Smooth muscle cell (in vitro differentiated cells): Measurements from ENCODE around the gene EIF2B5. TPM values are rescaled to one million over a fixed set of nuclear protein-coding genes. Genes with fewer than 3 reads are reported as not detected.

ENCODE experiments used
- DNase-seq: peaks from one replicate; lab custom pipeline; 2025; ENCODE audit not compliant: unreplicated experiment; lab: John Stamatoyannopoulos, UW
- H2AFZ ChIP-seq: fragments of 200-600 bp; sonication (generic); 2 replicates; pipeline ENCODE4 v1.6.0; 2016; ENCODE audit warnings: antibody characterized with exemption, low read depth, mild to moderate bottlenecking
- H3F3A ChIP-seq: fragments of 200-600 bp; sonication (generic); 2 replicates; pipeline ENCODE4 v1.6.0; 2017; ENCODE audit warnings: antibody characterized with exemption, low read depth
- H3K27ac ChIP-seq: fragments of 200-600 bp; sonication (generic); 2 replicates; pipeline ENCODE4 v1.5.1; 2016; ENCODE audit warnings: low read depth, mild to moderate bottlenecking
- H3K27me3 ChIP-seq: fragments of 200-600 bp; sonication (generic); 2 replicates; pipeline ENCODE4 v1.6.1; 2016; ENCODE audit warnings: low read depth, mild to moderate bottlenecking
- H3K36me3 ChIP-seq: fragments of 200-600 bp; sonication (generic); 2 replicates; pipeline ENCODE4 v1.5.1; 2016; ENCODE audit warnings: low read depth
- H3K4me1 ChIP-seq: fragments of 200-600 bp; sonication (generic); 2 replicates; pipeline ENCODE4 v1.5.1; 2016; ENCODE audit warnings: low read depth
- H3K4me2 ChIP-seq: fragments of 200-600 bp; sonication (generic); 2 replicates; pipeline ENCODE4 v1.6.0; 2016; ENCODE audit warnings: mild to moderate bottlenecking
- H3K4me3 ChIP-seq: fragments of 200-600 bp; sonication (generic); 2 replicates; pipeline ENCODE4 v1.5.1; 2016; ENCODE audit warnings: mild to moderate bottlenecking
- H3K79me2 ChIP-seq: fragments of 200-600 bp; sonication (generic); 2 replicates; pipeline ENCODE4 v1.6.0; 2016; ENCODE audit warnings: low read depth, mild to moderate bottlenecking
- H3K9ac ChIP-seq: fragments of 200-600 bp; sonication (generic); 2 replicates; pipeline ENCODE4 v1.6.0; 2016; ENCODE audit warnings: low read depth
- H3K9me3 ChIP-seq: fragments of 200-600 bp; sonication (generic); replicated peaks from 2 replicates; pipeline ENCODE4 v1.5.1; 2016; ENCODE audit warnings: low read depth
- H4K20me1 ChIP-seq: fragments of 200-600 bp; sonication (generic); 2 replicates; pipeline ENCODE4 v1.6.0; 2016; ENCODE audit warnings: low read depth
- WGBS: methylation state at CpG from one replicate; pipeline ENCODE4 v1.1.7; 2016; ENCODE audit warnings: low lambda C conversion rate; 5-methylcytosine and 5-hydroxymethylcytosine counted together
- polyA plus RNA-seq: library from polyadenylated mRNA; unstranded; fragments of >200 nt; fragmentation: Nextera tagmentation; extraction: Ambion mirVana; gene quantifications from 2 replicates; pipeline ENCODE4 v1.2.1, GENCODE V29; 2016
- total RNA-seq: library from RNA; depleted of rRNA; stranded (reverse); fragments of >200 nt; gene quantifications from 2 replicates; pipeline ENCODE4 v1.2.3, GENCODE V29; 2014
- TF ChIP-seq, protein P1 (sequence below): fragments of 200-600 bp; sonication (generic); IDR thresholded peaks from 2 replicates; pipeline ENCODE4 v1.5.1; 2017; ENCODE audit warnings: borderline replicate concordance, mild to moderate bottlenecking, antibody characterized with exemption; ENCODE audit not compliant: insufficient read depth, poor library complexity, severe bottlenecking

Gene EIF2B5
- total and polyA plus RNA-seq, 2 experiments from 2014 or later, result 25.3 to 32.3 TPM

GRCh38 chr3:184176377-184177330 lies 41.5 kb downstream of the EIF2B5 start:
- WGBS, result 11% methylated on average over 19 of the region's 19 CpGs
- peak overlapping the region; percentile 99 for H3K9ac ChIP-seq
- DNase-seq, result peak; percentile 72
- H3K79me2 ChIP-seq, result peaks cover 56% of the 10 kb centered on the region
- peak overlapping the region; percentile 94 for H3K27ac ChIP-seq
- TF ChIP-seq, protein P1, sequence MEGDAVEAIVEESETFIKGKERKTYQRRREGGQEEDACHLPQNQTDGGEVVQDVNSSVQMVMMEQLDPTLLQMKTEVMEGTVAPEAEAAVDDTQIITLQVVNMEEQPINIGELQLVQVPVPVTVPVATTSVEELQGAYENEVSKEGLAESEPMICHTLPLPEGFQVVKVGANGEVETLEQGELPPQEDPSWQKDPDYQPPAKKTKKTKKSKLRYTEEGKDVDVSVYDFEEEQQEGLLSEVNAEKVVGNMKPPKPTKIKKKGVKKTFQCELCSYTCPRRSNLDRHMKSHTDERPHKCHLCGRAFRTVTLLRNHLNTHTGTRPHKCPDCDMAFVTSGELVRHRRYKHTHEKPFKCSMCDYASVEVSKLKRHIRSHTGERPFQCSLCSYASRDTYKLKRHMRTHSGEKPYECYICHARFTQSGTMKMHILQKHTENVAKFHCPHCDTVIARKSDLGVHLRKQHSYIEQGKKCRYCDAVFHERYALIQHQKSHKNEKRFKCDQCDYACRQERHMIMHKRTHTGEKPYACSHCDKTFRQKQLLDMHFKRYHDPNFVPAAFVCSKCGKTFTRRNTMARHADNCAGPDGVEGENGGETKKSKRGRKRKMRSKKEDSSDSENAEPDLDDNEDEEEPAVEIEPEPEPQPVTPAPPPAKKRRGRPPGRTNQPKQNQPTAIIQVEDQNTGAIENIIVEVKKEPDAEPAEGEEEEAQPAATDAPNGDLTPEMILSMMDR, result no peak
- no peaks in the 10 kb centered on the region for H3K27me3 ChIP-seq
- H3K4me3 ChIP-seq, result peak overlapping the region; percentile 99
- H3K36me3 ChIP-seq, result peaks cover 8% of the 10 kb centered on the region
- no peak overlapping the region for H2AFZ ChIP-seq
- no peaks in the 10 kb centered on the region for H3K9me3 ChIP-seq
- H3F3A ChIP-seq, result peaks cover 67% of the 10 kb centered on the region
- H3K4me1 ChIP-seq, result peaks cover 24% of the 10 kb centered on the region
- peak overlapping the region; percentile 98 for H3K4me2 ChIP-seq
- H4K20me1 ChIP-seq, result peaks cover 51% of the 10 kb centered on the region

GRCh38 chr3:184177331-184177731 lies 42.2 kb downstream of the EIF2B5 start:
- peak overlapping the region; percentile 99 for H3K4me3 ChIP-seq
- peaks cover 66% of the 10 kb centered on the region for H3F3A ChIP-seq
- peak; percentile 34 for DNase-seq
- peaks cover 11% of the 10 kb centered on the region for H3K36me3 ChIP-seq
- 5% methylated on average over 4 of the region's 4 CpGs for WGBS
- H3K27ac ChIP-seq, result peak overlapping the region; percentile 94
- H3K4me2 ChIP-seq, result peak overlapping the region; percentile 98
- H3K79me2 ChIP-seq, result peaks cover 62% of the 10 kb centered on the region
- peaks cover 58% of the 10 kb centered on the region for H4K20me1 ChIP-seq
- H2AFZ ChIP-seq, result no peak overlapping the region
- peaks cover 24% of the 10 kb centered on the region for H3K4me1 ChIP-seq
- H3K9me3 ChIP-seq, result no peaks in the 10 kb centered on the region
- TF ChIP-seq, protein P1, result no peak
- H3K27me3 ChIP-seq, result no peaks in the 10 kb centered on the region
- H3K9ac ChIP-seq, result peak overlapping the region; percentile 59

GRCh38 chr3:184177767-184178306 lies 42.7 kb downstream of the EIF2B5 start:
- 97% methylated on average over 12 of the region's 14 CpGs for WGBS
- DNase-seq, result no peak
- no peaks in the 10 kb centered on the region for H3K27me3 ChIP-seq
- TF ChIP-seq, protein P1, result no peak
- no peak overlapping the region for H2AFZ ChIP-seq
- H3F3A ChIP-seq, result peaks cover 66% of the 10 kb centered on the region
- peak overlapping the region; percentile 99 for H3K4me3 ChIP-seq
- H3K36me3 ChIP-seq, result peaks cover 14% of the 10 kb centered on the region
- peaks cover 62% of the 10 kb centered on the region for H3K79me2 ChIP-seq
- peak overlapping the region; percentile 98 for H3K4me2 ChIP-seq
- H3K4me1 ChIP-seq, result peaks cover 24% of the 10 kb centered on the region
- no peak overlapping the region for H3K9ac ChIP-seq
- peaks cover 63% of the 10 kb centered on the region for H4K20me1 ChIP-seq
- no peaks in the 10 kb centered on the region for H3K9me3 ChIP-seq
- H3K27ac ChIP-seq, result peak overlapping the region; percentile 94
